ENCODE results near the gene TBRG4.

TBRG4 gene

GRCh38 chr7:45150199-45150598 is 38.7 kb upstream of the TBRG4 start:
- Mint-ChIP-seq H3K27me3 (peaks cover 11% of the 10 kb centered on the region), H3K36me3 (ENCODE audit: low read depth) (no peaks in the 10 kb centered on the region), H3K9me3 (no peaks in the 10 kb centered on the region), H3K27ac (no peak overlapping the region), H3K4me3 (no peak overlapping the region), H3K4me1 (no peaks in the 10 kb centered on the region)
- no peak for ATAC-seq
- DNase-seq: no peak

DNA sequence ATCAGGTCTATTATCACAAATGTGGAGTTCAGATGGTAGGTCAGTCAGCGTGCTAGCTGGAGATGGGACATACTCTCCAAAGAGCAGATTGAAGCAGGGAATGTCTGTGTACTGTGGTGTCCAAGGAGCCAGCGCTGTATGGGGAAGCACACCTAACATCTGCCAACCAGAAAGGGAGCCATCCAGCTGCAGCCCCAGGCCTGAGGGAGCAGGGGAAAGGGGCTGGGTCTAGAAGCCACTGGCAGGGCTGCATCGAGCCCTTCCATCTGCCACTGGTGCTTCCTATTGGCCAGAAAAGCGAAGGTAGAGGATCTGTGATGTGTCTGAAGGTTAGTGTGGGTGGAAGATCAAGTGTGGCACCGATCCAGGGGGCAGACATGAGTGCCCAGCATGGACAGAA is 38.1 kb upstream of the TBRG4 start:
- H3K36me3 Mint-ChIP-seq (ENCODE audit: low read depth): no peaks in the 10 kb centered on the region
- no peaks in the 10 kb centered on the region for H3K9me3 Mint-ChIP-seq
- DNase-seq (no peak), ATAC-seq (no peak)
- no peak overlapping the region for H3K4me3 Mint-ChIP-seq
- H3K27me3 Mint-ChIP-seq: peaks cover 7% of the 10 kb centered on the region
- H3K4me1 Mint-ChIP-seq: no peaks in the 10 kb centered on the region
- no peak overlapping the region for H3K27ac Mint-ChIP-seq

DNA sequence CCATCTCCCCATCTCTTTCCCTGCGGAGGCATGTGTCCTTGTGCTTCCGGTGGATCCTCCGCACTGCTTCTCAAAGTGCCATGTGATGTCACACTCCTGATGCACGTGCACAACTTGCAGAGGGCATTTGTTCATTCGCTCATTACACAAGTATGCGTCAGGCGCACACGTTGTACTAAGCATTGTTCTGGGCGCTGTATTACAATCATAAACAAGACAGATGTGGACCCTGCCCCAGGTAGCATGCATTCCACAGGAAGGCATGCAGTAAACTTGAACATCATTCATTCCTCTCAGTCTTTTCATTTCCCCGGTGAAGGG is 37.1 kb upstream of the TBRG4 start:
- Mint-ChIP-seq H3K27me3 (peaks cover 7% of the 10 kb centered on the region), H3K27ac (no peak overlapping the region), H3K9me3 (no peaks in the 10 kb centered on the region), H3K4me3 (no peak overlapping the region), H3K4me1 (no peaks in the 10 kb centered on the region), H3K36me3 (ENCODE audit: low read depth) (no peaks in the 10 kb centered on the region)
- DNase-seq: no peak
- no peak for ATAC-seq

- Mint-ChIP-seq H3K27ac (no peak overlapping the region), H3K36me3 (ENCODE audit: low read depth) (no peaks in the 10 kb centered on the region), H3K9me3 (no peaks in the 10 kb centered on the region), H3K27me3 (peaks cover 7% of the 10 kb centered on the region), H3K4me1 (no peaks in the 10 kb centered on the region), H3K4me3 (no peak overlapping the region)
- ATAC-seq: no peak
- DNase-seq: no peak
Measured at GRCh38 chr7:45147858-45148652, 36.6 kb upstream of the TBRG4 start.

DNA sequence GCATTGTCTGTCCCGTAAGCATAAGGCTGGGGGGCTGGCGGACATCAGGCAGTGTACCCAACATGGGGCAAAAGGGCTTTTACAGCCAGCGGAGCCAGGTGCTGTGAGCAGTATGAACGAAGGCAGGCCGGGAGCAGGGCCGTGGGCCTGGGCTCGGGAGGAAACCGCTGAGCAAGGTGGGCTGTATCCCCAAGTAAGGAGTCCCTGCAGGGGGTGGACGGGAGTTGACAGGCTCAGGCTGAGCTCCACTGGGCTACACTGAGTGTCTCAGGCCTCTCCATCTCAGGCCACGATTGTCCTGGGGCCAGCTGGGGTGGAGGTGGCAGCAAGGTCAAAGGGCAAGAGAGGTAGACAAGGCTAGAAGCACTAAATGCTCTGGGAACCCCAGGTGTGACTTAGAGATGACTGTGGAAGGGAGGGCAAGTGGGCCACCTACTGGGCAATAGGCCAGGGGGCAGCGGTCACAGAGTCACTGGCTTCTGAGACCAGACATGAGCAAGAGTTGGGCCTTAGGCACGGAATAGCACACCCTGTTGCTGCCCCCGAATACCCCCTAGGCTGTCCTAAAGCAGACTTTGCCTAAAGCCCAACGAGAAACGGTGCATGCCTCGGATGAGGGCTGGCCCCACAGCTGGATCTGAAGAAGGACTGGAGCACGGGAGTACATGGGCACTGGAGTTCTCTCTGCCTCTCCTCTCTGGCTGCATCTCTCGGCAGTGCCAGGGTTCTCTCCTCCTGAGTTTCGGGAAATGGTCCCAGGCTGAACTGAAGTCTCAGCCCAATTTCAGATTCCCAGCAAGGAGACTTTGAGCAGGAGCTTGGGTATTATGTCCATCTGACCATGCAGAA is 35.3 kb upstream of the TBRG4 start:
- Mint-ChIP-seq H3K36me3 (ENCODE audit: low read depth) (no peaks in the 10 kb centered on the region), H3K27me3 (peaks cover 7% of the 10 kb centered on the region), H3K27ac (no peak overlapping the region), H3K4me1 (no peaks in the 10 kb centered on the region), H3K9me3 (no peaks in the 10 kb centered on the region), H3K4me3 (no peak overlapping the region)
- DNase-seq: no peak
- ATAC-seq: no peak

DNA sequence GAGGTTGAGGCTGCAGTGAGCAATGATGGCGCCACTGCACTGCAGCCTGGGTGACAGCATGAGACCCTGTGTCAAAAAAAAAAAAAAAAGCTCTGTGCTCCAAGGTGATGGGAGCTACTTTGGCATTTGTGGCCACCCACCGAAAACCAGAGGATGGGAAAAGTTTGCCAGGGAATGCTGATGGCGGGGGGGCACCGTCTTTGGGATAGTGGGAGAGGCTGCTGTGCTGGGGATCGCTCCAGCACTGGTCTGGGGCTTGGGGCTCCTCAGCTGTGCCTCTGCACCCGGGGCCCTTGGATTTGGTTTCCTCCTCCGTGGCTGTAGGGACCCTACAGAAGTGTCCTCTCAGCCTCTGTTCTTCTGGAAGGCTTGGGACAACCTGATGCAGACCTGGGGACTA is 34.4 kb upstream of the TBRG4 start:
- no peaks in the 10 kb centered on the region for H3K9me3 Mint-ChIP-seq
- H3K4me1 Mint-ChIP-seq: no peaks in the 10 kb centered on the region
- DNase-seq: no peak
- ATAC-seq: no peak
- no peak overlapping the region for H3K27ac Mint-ChIP-seq
- no peaks in the 10 kb centered on the region for H3K36me3 Mint-ChIP-seq (ENCODE audit: low read depth)
- peaks cover 6% of the 10 kb centered on the region for H3K27me3 Mint-ChIP-seq
- no peak overlapping the region for H3K4me3 Mint-ChIP-seq

- peaks cover 4% of the 10 kb centered on the region for H3K27me3 Mint-ChIP-seq
- DNase-seq: no peak
- no peaks in the 10 kb centered on the region for H3K4me1 Mint-ChIP-seq
- H3K27ac Mint-ChIP-seq: no peak overlapping the region
- no peaks in the 10 kb centered on the region for H3K9me3 Mint-ChIP-seq
- no peaks in the 10 kb centered on the region for H3K36me3 Mint-ChIP-seq (ENCODE audit: low read depth)
- H3K4me3 Mint-ChIP-seq: no peak overlapping the region
- peak; percentile 10 for ATAC-seq
Measured at GRCh38 chr7:45143616-45144015, 32.1 kb upstream of the TBRG4 start.

DNA sequence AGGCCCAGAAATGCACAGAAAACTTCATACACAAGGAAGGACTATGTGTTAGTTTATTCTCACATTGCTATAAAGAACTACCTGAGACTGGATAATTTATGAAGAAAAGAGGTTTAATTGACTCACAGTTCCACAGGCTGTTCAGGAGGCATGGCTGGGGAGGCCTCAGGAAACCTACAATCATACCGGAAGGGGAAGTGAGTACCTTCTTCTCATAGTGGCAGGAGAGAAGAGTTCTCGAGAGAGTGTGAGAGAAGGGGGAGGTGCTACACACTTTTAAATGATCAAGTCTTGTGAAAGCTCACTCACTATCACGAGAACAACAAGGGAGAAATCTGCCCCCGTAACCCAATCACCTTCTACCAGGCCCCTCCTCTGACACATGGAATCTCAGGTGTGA is 29.3 kb upstream of the TBRG4 start:
- H3K9me3 Mint-ChIP-seq: no peaks in the 10 kb centered on the region
- no peak for ATAC-seq
- H3K4me1 Mint-ChIP-seq: peaks cover 7% of the 10 kb centered on the region
- no peak for DNase-seq
- H3K36me3 Mint-ChIP-seq (ENCODE audit: low read depth): no peaks in the 10 kb centered on the region
- peaks cover 4% of the 10 kb centered on the region for H3K27me3 Mint-ChIP-seq
- peak overlapping the region; percentile 33 for H3K27ac Mint-ChIP-seq
- H3K4me3 Mint-ChIP-seq: no peak overlapping the region

DNA sequence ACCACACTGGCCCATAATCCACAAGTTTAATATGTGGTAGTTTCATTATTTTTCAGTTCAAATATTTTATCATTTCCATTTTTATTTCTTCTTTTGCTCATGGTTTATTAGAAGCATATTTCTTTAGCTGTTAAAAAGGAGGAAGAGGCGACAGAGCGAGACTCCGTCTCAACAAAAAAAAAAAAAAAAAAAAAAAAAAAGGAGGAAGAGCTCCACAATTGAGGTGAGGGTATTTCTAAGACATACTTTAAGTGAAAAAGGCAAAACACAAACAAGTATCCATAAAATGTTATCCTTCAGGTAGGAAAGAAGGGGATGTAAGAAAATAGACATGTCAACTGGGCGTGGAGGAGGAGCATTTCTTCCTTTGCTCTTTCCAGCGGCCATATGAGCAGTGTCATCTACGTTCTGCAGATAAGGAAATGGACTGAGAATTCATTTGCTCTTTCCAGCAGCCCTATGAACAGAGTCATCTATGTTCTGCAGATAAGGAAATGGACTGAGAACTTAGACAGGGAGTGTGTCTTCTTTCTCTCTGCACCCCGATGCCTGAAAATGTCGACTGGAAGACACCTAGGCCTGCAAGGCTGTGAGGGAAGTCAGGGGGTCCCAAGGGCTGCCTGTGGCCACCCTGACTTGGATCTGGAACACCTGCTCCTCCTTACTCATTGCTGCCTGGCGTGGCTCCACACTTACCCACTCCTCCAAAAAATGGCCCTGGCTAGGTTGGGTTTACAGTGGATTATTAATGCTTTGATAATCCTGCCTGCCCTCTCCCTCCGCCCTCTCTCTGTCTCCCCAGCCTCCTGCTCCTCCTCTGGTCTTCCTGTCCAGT is 27.2 kb upstream of the TBRG4 start:
- no peaks in the 10 kb centered on the region for H3K36me3 Mint-ChIP-seq (ENCODE audit: low read depth)
- DNase-seq (no peak), ATAC-seq (no peak)
- H3K4me1 Mint-ChIP-seq: peaks cover 10% of the 10 kb centered on the region
- peaks cover 4% of the 10 kb centered on the region for H3K27me3 Mint-ChIP-seq
- no peak overlapping the region for H3K27ac Mint-ChIP-seq
- H3K9me3 Mint-ChIP-seq: no peaks in the 10 kb centered on the region
- H3K4me3 Mint-ChIP-seq: no peak overlapping the region

DNA sequence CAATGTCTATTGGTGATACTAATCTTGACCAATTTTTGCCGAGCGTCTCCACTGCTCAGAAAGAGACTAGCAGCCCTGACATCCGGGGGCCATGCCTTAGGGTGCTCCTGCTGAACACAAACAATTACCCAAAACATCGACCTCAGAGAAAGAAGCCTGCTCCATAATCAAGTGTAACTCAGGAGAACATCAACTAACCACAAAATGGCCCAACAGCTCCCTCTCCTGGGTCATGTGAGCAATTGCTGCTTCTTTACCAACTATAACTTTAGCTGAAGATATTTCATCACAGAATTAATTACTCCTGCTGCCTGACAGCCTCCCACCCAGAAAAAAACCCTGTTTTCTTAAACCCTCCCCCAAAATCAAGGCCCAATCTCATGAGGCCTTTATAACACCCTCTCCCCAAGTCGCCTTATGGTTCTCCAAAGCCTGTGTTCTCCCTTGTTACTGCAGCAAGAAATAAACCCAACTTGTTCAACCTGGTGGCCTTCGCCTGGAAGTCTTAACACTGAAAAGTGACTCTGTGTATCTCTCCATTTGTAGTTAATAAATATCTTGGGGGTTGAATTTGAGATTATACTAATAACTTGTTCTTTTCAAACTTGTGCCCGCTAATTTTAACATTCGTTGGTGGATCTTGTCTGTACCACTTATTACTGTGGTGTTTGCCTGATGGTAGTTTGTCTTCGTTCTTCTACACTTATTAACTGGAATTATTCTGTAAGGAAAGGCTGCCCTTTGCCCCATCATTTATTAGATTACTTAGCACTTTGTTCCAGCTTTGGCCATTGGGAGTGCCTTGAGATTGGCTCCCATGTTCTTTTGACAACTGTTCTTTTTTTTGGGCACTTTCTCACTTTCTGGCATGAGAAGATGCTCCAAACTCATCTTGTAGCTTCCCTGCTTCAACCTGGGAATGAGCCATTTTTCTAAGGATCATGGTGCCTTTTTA is 24.9 kb upstream of the TBRG4 start:
- no peaks in the 10 kb centered on the region for H3K9me3 Mint-ChIP-seq
- H3K27ac Mint-ChIP-seq: no peak overlapping the region
- H3K27me3 Mint-ChIP-seq: peaks cover 7% of the 10 kb centered on the region
- H3K4me3 Mint-ChIP-seq: no peak overlapping the region
- ATAC-seq (peak; percentile 73), DNase-seq (peak; percentile 64)
- H3K36me3 Mint-ChIP-seq (ENCODE audit: low read depth): no peaks in the 10 kb centered on the region
- peaks cover 10% of the 10 kb centered on the region for H3K4me1 Mint-ChIP-seq

- Mint-ChIP-seq H3K27me3 (peaks cover 7% of the 10 kb centered on the region), H3K9me3 (no peaks in the 10 kb centered on the region), H3K27ac (no peak overlapping the region), H3K4me1 (peaks cover 10% of the 10 kb centered on the region), H3K4me3 (no peak overlapping the region), H3K36me3 (ENCODE audit: low read depth) (no peaks in the 10 kb centered on the region)
- ATAC-seq: no peak
- no peak for DNase-seq
Measured at GRCh38 chr7:45133877-45134276, 22.4 kb upstream of the TBRG4 start.

GRCh38 chr7:45133352-45133751 is 21.9 kb upstream of the TBRG4 start:
- H3K36me3 Mint-ChIP-seq (ENCODE audit: low read depth): no peaks in the 10 kb centered on the region
- no peaks in the 10 kb centered on the region for H3K9me3 Mint-ChIP-seq
- ATAC-seq: no peak
- H3K27me3 Mint-ChIP-seq: peaks cover 7% of the 10 kb centered on the region
- H3K4me1 Mint-ChIP-seq: peaks cover 10% of the 10 kb centered on the region
- no peak for DNase-seq
- no peak overlapping the region for H3K27ac Mint-ChIP-seq
- H3K4me3 Mint-ChIP-seq: no peak overlapping the region

DNA sequence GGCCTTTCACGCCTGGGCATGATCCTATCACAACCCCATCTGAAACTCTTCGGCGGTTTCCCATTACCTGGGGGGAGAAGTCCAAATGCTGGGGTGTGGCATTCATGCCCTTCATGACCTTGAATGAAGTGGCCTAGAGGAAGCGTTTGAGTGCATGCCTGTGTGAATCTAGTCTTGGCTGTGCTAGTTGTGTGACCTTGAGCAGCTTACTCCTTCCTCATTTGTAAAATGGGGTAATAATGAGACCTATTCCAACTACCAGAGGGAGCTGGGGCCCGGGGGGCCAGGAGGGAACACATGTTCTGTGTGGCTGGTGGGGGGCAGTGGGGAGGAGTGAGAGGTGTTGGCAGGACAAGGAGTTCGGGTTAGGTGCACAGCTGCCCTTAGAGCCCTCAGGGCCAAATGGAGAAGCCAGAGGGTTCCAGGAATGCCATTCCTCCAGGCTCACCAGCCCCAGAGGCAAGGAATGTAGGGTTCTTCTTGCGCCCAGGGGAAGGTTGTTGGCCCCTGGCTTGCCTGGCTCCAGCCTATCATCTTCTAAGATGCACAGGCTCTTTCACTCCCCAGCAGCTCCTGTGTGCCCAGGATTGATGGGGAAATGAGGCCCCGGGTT is 21.3 kb upstream of the TBRG4 start:
- H3K4me1 Mint-ChIP-seq: peaks cover 10% of the 10 kb centered on the region
- ATAC-seq: no peak
- H3K27ac Mint-ChIP-seq: no peak overlapping the region
- H3K36me3 Mint-ChIP-seq (ENCODE audit: low read depth): no peaks in the 10 kb centered on the region
- H3K27me3 Mint-ChIP-seq: peaks cover 5% of the 10 kb centered on the region
- no peaks in the 10 kb centered on the region for H3K9me3 Mint-ChIP-seq
- no peak for DNase-seq
- H3K4me3 Mint-ChIP-seq: no peak overlapping the region

Measured in activated naive CD8-positive, alpha-beta T cell treated with anti-CD3 and anti-CD28 coated beads, Interleukin-2, amount 50 U/mL, for 24 hours (primary cell).